ENCODE results near the gene CEACAM21. TPM values are rescaled to one million over a fixed set of nuclear protein-coding genes. Genes with fewer than 3 reads are reported as not detected.

Gene CEACAM21
- total RNA-seq, 1 experiment from 2014 or later: 0.35 TPM

GRCh38 chr19:41589371-41589770 lies 13.4 kb downstream of the CEACAM21 start:
- POLR2A ChIA-PET: no interaction called here

More at GRCh38 chr19:41589371-41589770, 13.4 kb downstream of the CEACAM21 start:
- Mint-ChIP-seq H3K4me3 (no peak overlapping the region), H3K27me3 (ENCODE audit: low read depth) (peaks cover 59% of the 10 kb centered on the region), H3K4me1 (no peaks in the 10 kb centered on the region), H3K27ac (no peak overlapping the region), H3K36me3 (no peaks in the 10 kb centered on the region), H3K9me3 (peaks cover 18% of the 10 kb centered on the region)
- DNase-seq (ENCODE audit: low spot score) (no peak), ATAC-seq (no peak)
- TF ChIP-seq ZBTB21 (CRISPR knock-in tag; IDR thresholded peaks at IDR 0.05; ENCODE audit: borderline replicate concordance) (no peak), NFATC4 (CRISPR knock-in tag; IDR thresholded peaks at IDR 0.05) (no peak), ATF1 (CRISPR knock-in tag; IDR thresholded peaks at IDR 0.05) (no peak), CTCF (IDR thresholded peaks at IDR 0.05) (no peak), HMGA2 (CRISPR knock-in tag; IDR thresholded peaks at IDR 0.05) (no peak), USF2 (CRISPR knock-in tag; IDR thresholded peaks at IDR 0.05) (no peak), PRRX2 (CRISPR knock-in tag; IDR thresholded peaks at IDR 0.05) (no peak), ERG (CRISPR knock-in tag; IDR thresholded peaks at IDR 0.05) (no peak), ATF6 (CRISPR knock-in tag; IDR thresholded peaks at IDR 0.05) (no peak), ZNF232 (CRISPR knock-in tag; IDR thresholded peaks at IDR 0.05) (no peak), ZBTB43 (CRISPR knock-in tag; IDR thresholded peaks at IDR 0.05) (no peak), RELA (CRISPR knock-in tag; IDR thresholded peaks at IDR 0.05; ENCODE audit: borderline replicate concordance) (no peak), MXD4 (CRISPR knock-in tag; IDR thresholded peaks at IDR 0.05; ENCODE audit: borderline replicate concordance) (no peak), ZNF423 (CRISPR knock-in tag; IDR thresholded peaks at IDR 0.05) (no peak), ZNF121 (CRISPR knock-in tag; IDR thresholded peaks at IDR 0.05) (no peak), FOXP4 (CRISPR knock-in tag; IDR thresholded peaks at IDR 0.05) (no peak), JAZF1 (CRISPR knock-in tag; IDR thresholded peaks at IDR 0.05) (no peak)
- CTCF ChIA-PET: no interaction called here

All from WTC11 (cell line).